Measurements from ENCODE around the gene FOXL2.
"Not testable (repeated sequence)": the region's sequence is repeated elsewhere in the genome, so short reads cannot be mapped to it uniquely, and the experiment has no call there.

Gene FOXL2

GRCh38 chr3:138933068-138933668 lies 13.8 kb downstream of the FOXL2 start:
- no peak for DNase-seq (ENCODE audit: low read depth in 2 of 3, low spot score in 2 of 3)

- no peak for DNase-seq (ENCODE audit: low read depth in 2 of 3, low spot score in 2 of 3)
These were observed 18.1 kb downstream of the FOXL2 start for GRCh38 chr3:138928727-138929372.

GRCh38 chr3:138923531-138923994 lies 23.4 kb downstream of the FOXL2 start:
- peak; percentile 52 to 72 (median 72) for DNase-seq (ENCODE audit: low read depth in 2 of 3, low spot score in 2 of 3)

GRCh38 chr3:138922400-138922799 lies 24.5 kb downstream of the FOXL2 start:
- not testable (repeated sequence) for DNase-seq (ENCODE audit: low read depth in 2 of 3, low spot score in 2 of 3)

GRCh38 chr3:138921316-138922292 lies 25.3 kb downstream of the FOXL2 start:
- no peak for DNase-seq (ENCODE audit: low read depth in 2 of 3, low spot score in 2 of 3)

GRCh38 chr3:138919325-138919724 lies 27.6 kb downstream of the FOXL2 start:
- no peak for DNase-seq (ENCODE audit: low read depth in 2 of 3, low spot score in 2 of 3)

- DNase-seq (ENCODE audit: low read depth in 2 of 3, low spot score in 2 of 3) = no peak
These were observed 30.1 kb downstream of the FOXL2 start for GRCh38 chr3:138916824-138917223.

GRCh38 chr3:138915503-138916498 lies 31.1 kb downstream of the FOXL2 start:
- DNase-seq (ENCODE audit: low read depth in 2 of 3, low spot score in 2 of 3) = peak; percentile 67 to 85 (median 81)

GRCh38 chr3:138914870-138915502 lies 32.0 kb downstream of the FOXL2 start:
- DNase-seq (ENCODE audit: low read depth in 2 of 3, low spot score in 2 of 3) = no peak

- DNase-seq (ENCODE audit: low read depth in 2 of 3, low spot score in 2 of 3) = no peak
These were observed 33.2 kb downstream of the FOXL2 start for GRCh38 chr3:138913766-138914165.

GRCh38 chr3:138912237-138912636 lies 34.7 kb downstream of the FOXL2 start:
- DNase-seq (ENCODE audit: low read depth in 2 of 3, low spot score in 2 of 3) = no peak

GRCh38 chr3:138911621-138912020 lies 35.3 kb downstream of the FOXL2 start:
- DNase-seq (ENCODE audit: low read depth in 2 of 3, low spot score in 2 of 3) = no peak

GRCh38 chr3:138909904-138910303 lies 37.0 kb downstream of the FOXL2 start:
- DNase-seq (ENCODE audit: low read depth in 2 of 3, low spot score in 2 of 3) = no peak

GRCh38 chr3:138908846-138909245 lies 38.1 kb downstream of the FOXL2 start:
- DNase-seq (ENCODE audit: low read depth in 2 of 3, low spot score in 2 of 3) = no peak

- no peak for DNase-seq (ENCODE audit: low read depth in 2 of 3, low spot score in 2 of 3)
These were observed 39.4 kb downstream of the FOXL2 start for GRCh38 chr3:138907539-138907938.

GRCh38 chr3:138902171-138902570 lies 44.8 kb downstream of the FOXL2 start:
- no peak for DNase-seq (ENCODE audit: low read depth in 2 of 3, low spot score in 2 of 3)

- DNase-seq (ENCODE audit: low read depth in 2 of 3, low spot score in 2 of 3) = no peak
These were observed 45.4 kb downstream of the FOXL2 start for GRCh38 chr3:138901567-138901966.

GRCh38 chr3:138899351-138899991 lies 47.5 kb downstream of the FOXL2 start:
- no peak for DNase-seq (ENCODE audit: low read depth in 2 of 3, low spot score in 2 of 3)

- DNase-seq (ENCODE audit: low read depth in 2 of 3, low spot score in 2 of 3) = no peak
These were observed 48.2 kb downstream of the FOXL2 start for GRCh38 chr3:138898708-138899107.

- DNase-seq (ENCODE audit: low read depth in 2 of 3, low spot score in 2 of 3) = no peak
These were observed 48.6 kb downstream of the FOXL2 start for GRCh38 chr3:138898301-138898700.
